Transverse colon (tissue), 4 donors: Measurements from ENCODE around the gene EIF3A. TPM values are rescaled to one million over a fixed set of nuclear protein-coding genes. Genes with fewer than 3 reads are reported as not detected.
"Not testable (repeated sequence)": the region's sequence is repeated elsewhere in the genome, so short reads cannot be mapped to it uniquely, and the experiment has no call there.

Experiments used
- DNase-seq: peaks from one replicate; pipeline ENCODE4 v3.0.0-alpha.2; 2019
- H3K27ac ChIP-seq, 4 donors: fragments of 200-600 bp; sonication (generic); 2 replicates each; pipeline ENCODE4 v1.5.1; 2016 to 2018; ENCODE audit warnings: inconsistent platforms in 4 of 4
- H3K27me3 ChIP-seq: fragments of 200-600 bp; sonication (generic); 2 replicates; pipeline ENCODE4 v1.5.1; 2017; ENCODE audit warnings: inconsistent platforms
- H3K36me3 ChIP-seq, 4 donors: fragments of 200-600 bp; sonication (generic); 2 replicates each; pipeline ENCODE4 v1.5.1; 2017 to 2019; ENCODE audit warnings: inconsistent platforms in 4 of 4
- H3K4me1 ChIP-seq, 4 donors: fragments of 200-600 bp; sonication (generic); 2 replicates each; pipeline ENCODE4 v1.5.1; 2017 to 2020; ENCODE audit warnings: inconsistent platforms in 4 of 4
- H3K4me3 ChIP-seq, 4 donors: fragments of 200-600 bp; sonication (generic); 1 replicate in 1 of 4; 2 replicates in 3 of 4; pipeline versions ENCODE4 v1.5.1 to v1.6.1; 2017 to 2019; ENCODE audit warnings: inconsistent platforms in 4 of 4
- H3K9me3 ChIP-seq, 2 donors: fragments of 200-600 bp; sonication (generic); 2 replicates each; pipeline ENCODE4 v1.5.1; 2017 to 2019; ENCODE audit warnings: inconsistent platforms in 2 of 2
- CTCF ChIP-seq, 5 experiments: fragments of 200-600 bp in 3 of 5; fragments of 450-650 bp in 2 of 5; sonication (generic) in 3 of 5; IDR thresholded peaks; 1 replicate in 2 of 5; 2 replicates in 3 of 5; pipeline ENCODE4 v1.5.1; 2016 to 2017; ENCODE audit warnings: antibody characterized with exemption in 5 of 5, inconsistent platforms in 3 of 5, mild to moderate bottlenecking in 2 of 5, moderate library complexity in 1 of 5
- EP300 ChIP-seq: sonication (generic); formaldehyde crosslinking; IDR thresholded peaks from one replicate; pipeline ENCODE4 v1.6.1; 2017; ENCODE audit warnings: antibody characterized with exemption, low read depth
- POLR2A ChIP-seq: fragments of 450-650 bp; IDR thresholded peaks from one replicate; pipeline ENCODE4 v1.6.1; 2016; ENCODE audit warnings: antibody characterized with exemption, mild to moderate bottlenecking, moderate library complexity
- POLR2AphosphoS5 ChIP-seq, 3 donors: sonication (generic); formaldehyde crosslinking; IDR thresholded peaks; one replicate each; pipeline ENCODE4 v1.6.1; 2016; ENCODE audit warnings: antibody characterized with exemption in 3 of 3
- WGBS, 2 donors: methylation state at CpG; one replicate each; pipeline ENCODE4 v1.1.5; 2018; ENCODE audit warnings: low coverage in 1 of 2; 5-methylcytosine and 5-hydroxymethylcytosine counted together
- in situ Hi-C, 4 donors: fragments of 200-750 bp; cut with MboI; loops; one replicate each; pipeline versions ENCODE4 v1.15.0 to v1.15.1; 2017; ENCODE audit warnings: low sequenced_read_pairs in 3 of 4, low pct_ligation_motif_present in 1 of 4, low pct_unique_long_range_greater_than_20kb in 1 of 4
- intact Hi-C: fragments of 100-400 bp; cut with DNase I; formaldehyde crosslinking; loops from one replicate; pipeline ENCODE4 v1.15.1; 2023; ENCODE audit warnings: low total_unique reads
- total RNA-seq, 4 donors: library from RNA; depleted of rRNA; stranded (reverse); fragments of >200 nt; gene quantifications; one replicate each; pipeline ENCODE4 v1.1.0, GENCODE V29; 2016

The EIF3A gene
- total RNA-seq, 4 donors from 2014 or later: 68.1 to 119 (median 99.6) TPM

GRCh38 chr10:119116326-119116951 lies 35.8 kb upstream of the EIF3A start:
- TF ChIP-seq POLR2A (no peak), EP300 (no peak), POLR2AphosphoS5 (IDR thresholded peaks at IDR 0.05) (no peak), CTCF (IDR thresholded peaks at IDR 0.05) (no peak)
- DNase-seq: no peak
- Histone ChIP-seq H3K36me3 (peaks cover 0 to 41% (median 20%) of the 10 kb centered on the region in 4 donors), H3K27me3 (no peaks in the 10 kb centered on the region), H3K9me3 (no peaks in the 10 kb centered on the region), H3K27ac (no peak overlapping the region), H3K4me1 (peaks cover 0 to 15% (median 7%) of the 10 kb centered on the region in 4 donors), H3K4me3 (no peak overlapping the region)
- WGBS, 2 donors: 85 to 96% methylated on average over 4 to 6 of the region's 6 CpGs
- in situ Hi-C loops: no loop called here
- intact Hi-C loops: no loop called here

- no peak for TF ChIP-seq POLR2AphosphoS5 (IDR thresholded peaks at IDR 0.05)
- in situ Hi-C loops: no loop called here
- peaks cover 0 to 43% (median 19%) of the 10 kb centered on the region in 4 donors for H3K36me3 ChIP-seq
Measured at GRCh38 chr10:119115926-119116325, 35.3 kb upstream of the EIF3A start.

GRCh38 chr10:119113751-119114732 lies 33.4 kb upstream of the EIF3A start:
- TF ChIP-seq POLR2A (no peak), EP300 (no peak), POLR2AphosphoS5 (IDR thresholded peaks at IDR 0.05) (peak in 2 of 3 donors; percentile 52), CTCF (IDR thresholded peaks at IDR 0.05) (no peak)
- no peaks in the 10 kb centered on the region for H3K9me3 ChIP-seq
- WGBS, 2 donors: 70 to 74% methylated on average over 4 to 11 of the region's 11 CpGs
- H3K27me3 ChIP-seq: no peaks in the 10 kb centered on the region
- peak overlapping the region; percentile 53 to 81 (median 64) for H3K27ac ChIP-seq
- peaks cover 0 to 15% (median 7%) of the 10 kb centered on the region in 4 donors for H3K4me1 ChIP-seq
- in situ Hi-C loops (no loop called here), intact Hi-C loops (no loop called here)
- no peak overlapping the region for H3K4me3 ChIP-seq
- peaks cover 0 to 49% (median 22%) of the 10 kb centered on the region in 4 donors for H3K36me3 ChIP-seq
- no peak for DNase-seq

More at GRCh38 chr10:119115926-119116325, 35.3 kb upstream of the EIF3A start:
- Histone ChIP-seq H3K27ac (peak overlapping the region in 1 of 4 donors; percentile 15), H3K9me3 (no peaks in the 10 kb centered on the region), H3K27me3 (no peaks in the 10 kb centered on the region), H3K4me3 (no peak overlapping the region), H3K4me1 (peaks cover 0 to 15% (median 7%) of the 10 kb centered on the region in 4 donors)
- 79 to 86% methylated on average over 9 of the region's 9 CpGs for WGBS, 2 donors
- DNase-seq: no peak
- intact Hi-C loops: no loop called here

GRCh38 chr10:119112056-119112455 lies 31.4 kb upstream of the EIF3A start:
- no peaks in the 10 kb centered on the region for H3K27me3 ChIP-seq
- DNase-seq: no peak
- 92 to 100% methylated on average over 3 to 4 of the region's 4 CpGs for WGBS, 2 donors
- no peak overlapping the region for H3K27ac ChIP-seq
- in situ Hi-C loops (no loop called here), intact Hi-C loops (no loop called here)
- H3K9me3 ChIP-seq: no peaks in the 10 kb centered on the region
- H3K4me1 ChIP-seq: peaks cover 0 to 15% (median 7%) of the 10 kb centered on the region in 4 donors
- TF ChIP-seq EP300: no peak
- TF ChIP-seq CTCF (IDR thresholded peaks at IDR 0.05): no peak
- no peak for TF ChIP-seq POLR2A
- TF ChIP-seq POLR2AphosphoS5 (IDR thresholded peaks at IDR 0.05): no peak
- no peak overlapping the region for H3K4me3 ChIP-seq
- peaks cover 0 to 47% (median 21%) of the 10 kb centered on the region in 4 donors for H3K36me3 ChIP-seq

- Histone ChIP-seq H3K36me3 (peaks cover 0 to 42% (median 19%) of the 10 kb centered on the region in 4 donors), H3K4me1 (peaks cover 9 to 18% (median 12%) of the 10 kb centered on the region in 4 donors)
- in situ Hi-C loops, intact Hi-C loops, H3K9me3 ChIP-seq, DNase-seq, H3K4me3 ChIP-seq, H3K27ac ChIP-seq, H3K27me3 ChIP-seq: not testable (repeated sequence)
- WGBS, 2 donors: 87 to 100% methylated on average over 1 to 2 of the region's 2 CpGs
Measured at GRCh38 chr10:119107771-119108170, 27.2 kb upstream of the EIF3A start.

- H3K9me3 ChIP-seq, DNase-seq, H3K4me3 ChIP-seq, intact Hi-C loops, H3K27ac ChIP-seq, in situ Hi-C loops, H3K27me3 ChIP-seq: not testable (repeated sequence)
- peaks cover 0 to 40% (median 16%) of the 10 kb centered on the region in 4 donors for H3K36me3 ChIP-seq
- 90 to 95% methylated on average over 4 to 6 of the region's 6 CpGs for WGBS, 2 donors
- H3K4me1 ChIP-seq: peaks cover 9 to 18% (median 12%) of the 10 kb centered on the region in 4 donors
Measured at GRCh38 chr10:119107106-119107505, 26.5 kb upstream of the EIF3A start.

- intact Hi-C loops, in situ Hi-C loops: not testable (repeated sequence)
- H3K4me1 ChIP-seq: peaks cover 10 to 23% (median 16%) of the 10 kb centered on the region in 4 donors
Measured at GRCh38 chr10:119105899-119106298, 25.3 kb upstream of the EIF3A start.

More at GRCh38 chr10:119105899-119106298, 25.3 kb upstream of the EIF3A start:
- WGBS, 2 donors: 94 to 98% methylated on average over 6 to 7 of the region's 7 CpGs
- H3K36me3 ChIP-seq: peaks cover 0 to 29% (median 13%) of the 10 kb centered on the region in 4 donors
- H3K27me3 ChIP-seq, H3K4me3 ChIP-seq, DNase-seq, H3K9me3 ChIP-seq, H3K27ac ChIP-seq: not testable (repeated sequence)
